Gastroesophageal sphincter (tissue), 3 donors: ENCODE data around the gene MUC22.

Experiments
- EP300 ChIP-seq: sonication (generic); formaldehyde crosslinking; IDR thresholded peaks from one replicate; pipeline ENCODE4 v1.6.1; 2017; ENCODE audit warnings: antibody characterized with exemption, mild to moderate bottlenecking
- POLR2A ChIP-seq, 2 donors: fragments of 450-650 bp; IDR thresholded peaks; one replicate each; pipeline ENCODE4 v1.6.1; 2017; ENCODE audit warnings: antibody characterized with exemption in 2 of 2, mild to moderate bottlenecking in 2 of 2, moderate library complexity in 1 of 2
- POLR2AphosphoS5 ChIP-seq: sonication (generic); formaldehyde crosslinking; IDR thresholded peaks from one replicate; pipeline ENCODE4 v1.6.1; 2017; ENCODE audit warnings: antibody characterized with exemption
- TF ChIP-seq, protein P1 (sequence below), 4 experiments: fragments of 200-600 bp in 2 of 4; fragments of 450-650 bp in 2 of 4; sonication (generic) in 1 of 4; IDR thresholded peaks; one replicate each; pipeline ENCODE4 v1.5.1; 2017 to 2019; ENCODE audit warnings: antibody characterized with exemption in 4 of 4, mild to moderate bottlenecking in 2 of 4, moderate library complexity in 2 of 4

DNA sequence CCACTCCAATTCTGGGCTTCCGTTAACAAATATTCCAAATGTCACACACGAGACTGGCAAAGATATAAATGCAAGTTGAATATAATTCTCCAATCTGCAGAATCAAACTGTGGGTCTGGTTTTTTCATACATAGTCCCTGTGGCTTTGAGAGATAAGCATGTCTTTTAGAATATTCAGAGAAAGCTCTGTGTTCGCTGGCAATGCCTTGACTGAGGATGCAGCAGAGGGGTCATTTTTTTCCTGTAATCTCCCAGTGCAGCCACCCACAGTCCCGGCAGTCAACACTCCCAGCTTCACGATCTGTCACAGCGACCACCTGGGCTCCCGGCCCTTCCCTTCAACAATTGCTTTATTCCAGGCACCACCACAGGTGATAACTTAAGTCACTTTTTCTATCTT lies 30.5 kb downstream of the MUC22 start:
- TF ChIP-seq POLR2A (IDR thresholded peaks at IDR 0.05): no peak
- TF ChIP-seq, protein P1, sequence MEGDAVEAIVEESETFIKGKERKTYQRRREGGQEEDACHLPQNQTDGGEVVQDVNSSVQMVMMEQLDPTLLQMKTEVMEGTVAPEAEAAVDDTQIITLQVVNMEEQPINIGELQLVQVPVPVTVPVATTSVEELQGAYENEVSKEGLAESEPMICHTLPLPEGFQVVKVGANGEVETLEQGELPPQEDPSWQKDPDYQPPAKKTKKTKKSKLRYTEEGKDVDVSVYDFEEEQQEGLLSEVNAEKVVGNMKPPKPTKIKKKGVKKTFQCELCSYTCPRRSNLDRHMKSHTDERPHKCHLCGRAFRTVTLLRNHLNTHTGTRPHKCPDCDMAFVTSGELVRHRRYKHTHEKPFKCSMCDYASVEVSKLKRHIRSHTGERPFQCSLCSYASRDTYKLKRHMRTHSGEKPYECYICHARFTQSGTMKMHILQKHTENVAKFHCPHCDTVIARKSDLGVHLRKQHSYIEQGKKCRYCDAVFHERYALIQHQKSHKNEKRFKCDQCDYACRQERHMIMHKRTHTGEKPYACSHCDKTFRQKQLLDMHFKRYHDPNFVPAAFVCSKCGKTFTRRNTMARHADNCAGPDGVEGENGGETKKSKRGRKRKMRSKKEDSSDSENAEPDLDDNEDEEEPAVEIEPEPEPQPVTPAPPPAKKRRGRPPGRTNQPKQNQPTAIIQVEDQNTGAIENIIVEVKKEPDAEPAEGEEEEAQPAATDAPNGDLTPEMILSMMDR (IDR thresholded peaks at IDR 0.05): no peak
- TF ChIP-seq POLR2AphosphoS5: no peak
- TF ChIP-seq EP300: no peak
